Stomach (tissue), 4 donors: ENCODE results near the gene ATP23.

Source experiments
- CTCF ChIP-seq, 7 experiments: fragments of 450-650 bp in 4 of 7; fragments of 200-600 bp in 3 of 7; sonication (generic) in 3 of 7; IDR thresholded peaks; one replicate each; pipeline ENCODE4 v1.5.1; 2016 to 2019; ENCODE audit warnings: antibody characterized with exemption in 7 of 7, control low read depth in 2 of 7, mild to moderate bottlenecking in 1 of 7
- POLR2A ChIP-seq, 4 donors: fragments of 450-650 bp; IDR thresholded peaks; one replicate each; pipeline ENCODE4 v1.6.1; 2016; ENCODE audit warnings: antibody characterized with exemption in 4 of 4, control low read depth in 2 of 4, mild to moderate bottlenecking in 1 of 4, moderate library complexity in 1 of 4
- POLR2AphosphoS5 ChIP-seq, 3 donors: sonication (generic); formaldehyde crosslinking; IDR thresholded peaks; one replicate each; pipeline ENCODE4 v1.6.1; 2016; ENCODE audit warnings: antibody characterized with exemption in 3 of 3

GRCh38 chr12:57895389-57896114 lies 45.8 kb upstream of the ATP23 start:
- TF ChIP-seq CTCF (IDR thresholded peaks at IDR 0.05): no peak
- no peak for TF ChIP-seq POLR2AphosphoS5 (IDR thresholded peaks at IDR 0.05)
- TF ChIP-seq POLR2A (IDR thresholded peaks at IDR 0.05): no peak
